ENCODE data around the gene ARHGAP28. TPM values are rescaled to one million over a fixed set of nuclear protein-coding genes. Genes with fewer than 3 reads are reported as not detected.

The ARHGAP28 gene
- polyA plus RNA-seq, 1 experiment, result 5.3 TPM

GRCh38 chr18:6741232-6741663 lies 11.7 kb downstream of the ARHGAP28 start:
- ChIA-PET POLR2A (interaction anchor here (0.6 kb wide), 1 partner anchor 32 kb away, joined by 4 read pairs; no protein-coding TSS in a partner anchor), CTCF (interaction anchor here (0.8 to 1.6 kb wide), 5 partner anchors 9 to 219 kb away, joined by 3 to 9 read pairs (median 4); no protein-coding TSS in a partner anchor)
- no peak for TF ChIP-seq CTCF (IDR thresholded peaks at IDR 0.05; ENCODE audit: insufficient read depth, low read depth, low read length)
- Histone ChIP-seq H3K27me3 (ENCODE audit: control insufficient read depth, insufficient read depth, low read length) (no peaks in the 10 kb centered on the region), H3K36me3 (ENCODE audit: control insufficient read depth, insufficient read depth, low read length) (no peaks in the 10 kb centered on the region), H3K4me3 (ENCODE audit: low read depth, low read length) (no peak overlapping the region)
- peak; percentile 98 for DNase-seq (ENCODE audit: low read depth)

- H3K36me3 ChIP-seq (ENCODE audit: control insufficient read depth, insufficient read depth, low read length), result no peaks in the 10 kb centered on the region
- H3K27me3 ChIP-seq (ENCODE audit: control insufficient read depth, insufficient read depth, low read length), result no peaks in the 10 kb centered on the region
- ChIA-PET CTCF (interaction anchor here (0.9 to 1.6 kb wide), 5 partner anchors 29 to 220 kb away, joined by 3 to 9 read pairs (median 4); no protein-coding TSS in a partner anchor), POLR2A (interaction anchor here (0.6 kb wide), 1 partner anchor 32 kb away, joined by 4 read pairs; no protein-coding TSS in a partner anchor)
- no peak for TF ChIP-seq CTCF (IDR thresholded peaks at IDR 0.05; ENCODE audit: insufficient read depth, low read depth, low read length)
- no peak overlapping the region for H3K4me3 ChIP-seq (ENCODE audit: low read depth, low read length)
- no peak for DNase-seq (ENCODE audit: low read depth)
These were observed 12.3 kb downstream of the ARHGAP28 start for GRCh38 chr18:6741786-6742185.

GRCh38 chr18:6743999-6744398 lies 14.5 kb downstream of the ARHGAP28 start:
- POLR2A ChIA-PET, result no interaction called here
- no peak for TF ChIP-seq CTCF (IDR thresholded peaks at IDR 0.05; ENCODE audit: insufficient read depth, low read depth, low read length)
- Histone ChIP-seq H3K27me3 (ENCODE audit: control insufficient read depth, insufficient read depth, low read length) (no peaks in the 10 kb centered on the region), H3K36me3 (ENCODE audit: control insufficient read depth, insufficient read depth, low read length) (no peaks in the 10 kb centered on the region), H3K4me3 (ENCODE audit: low read depth, low read length) (no peak overlapping the region)
- CTCF ChIA-PET, result no interaction called here
- DNase-seq (ENCODE audit: low read depth), result no peak

GRCh38 chr18:6744816-6745455 lies 15.4 kb downstream of the ARHGAP28 start:
- Histone ChIP-seq H3K4me3 (ENCODE audit: low read depth, low read length) (no peak overlapping the region), H3K36me3 (ENCODE audit: control insufficient read depth, insufficient read depth, low read length) (no peaks in the 10 kb centered on the region), H3K27me3 (ENCODE audit: control insufficient read depth, insufficient read depth, low read length) (no peaks in the 10 kb centered on the region)
- TF ChIP-seq CTCF (IDR thresholded peaks at IDR 0.05; ENCODE audit: insufficient read depth, low read depth, low read length), result no peak
- ChIA-PET POLR2A (no interaction called here), CTCF (no interaction called here)
- DNase-seq (ENCODE audit: low read depth), result no peak

GRCh38 chr18:6745504-6746031 lies 16.1 kb downstream of the ARHGAP28 start:
- POLR2A ChIA-PET, result no interaction called here
- DNase-seq (ENCODE audit: low read depth), result no peak
- Histone ChIP-seq H3K4me3 (ENCODE audit: low read depth, low read length) (no peak overlapping the region), H3K36me3 (ENCODE audit: control insufficient read depth, insufficient read depth, low read length) (no peaks in the 10 kb centered on the region), H3K27me3 (ENCODE audit: control insufficient read depth, insufficient read depth, low read length) (no peaks in the 10 kb centered on the region)
- CTCF ChIA-PET, result no interaction called here
- no peak for TF ChIP-seq CTCF (IDR thresholded peaks at IDR 0.05; ENCODE audit: insufficient read depth, low read depth, low read length)

Data from BJ (cell line).